OCI-LY7 (cell line): ENCODE data around the gene GMDS.

Source experiments
- CTCF ChIP-seq: fragments of 200-600 bp; sonication (generic); conservative IDR thresholded peaks from 2 replicates; pipeline ENCODE4 v1.5.1; 2014; ENCODE audit warnings: mild to moderate bottlenecking, antibody characterized with exemption, low read length, moderate library complexity, mixed read lengths
- EZH2phosphoT487 ChIP-seq: fragments of 200-600 bp; sonication (generic); IDR thresholded peaks from 2 replicates; pipeline ENCODE4 v1.6.1; 2018; ENCODE audit warnings: low read depth, borderline replicate concordance, mild to moderate bottlenecking, mixed run types, antibody characterized with exemption, low read length, moderate library complexity, mixed read lengths

DNA sequence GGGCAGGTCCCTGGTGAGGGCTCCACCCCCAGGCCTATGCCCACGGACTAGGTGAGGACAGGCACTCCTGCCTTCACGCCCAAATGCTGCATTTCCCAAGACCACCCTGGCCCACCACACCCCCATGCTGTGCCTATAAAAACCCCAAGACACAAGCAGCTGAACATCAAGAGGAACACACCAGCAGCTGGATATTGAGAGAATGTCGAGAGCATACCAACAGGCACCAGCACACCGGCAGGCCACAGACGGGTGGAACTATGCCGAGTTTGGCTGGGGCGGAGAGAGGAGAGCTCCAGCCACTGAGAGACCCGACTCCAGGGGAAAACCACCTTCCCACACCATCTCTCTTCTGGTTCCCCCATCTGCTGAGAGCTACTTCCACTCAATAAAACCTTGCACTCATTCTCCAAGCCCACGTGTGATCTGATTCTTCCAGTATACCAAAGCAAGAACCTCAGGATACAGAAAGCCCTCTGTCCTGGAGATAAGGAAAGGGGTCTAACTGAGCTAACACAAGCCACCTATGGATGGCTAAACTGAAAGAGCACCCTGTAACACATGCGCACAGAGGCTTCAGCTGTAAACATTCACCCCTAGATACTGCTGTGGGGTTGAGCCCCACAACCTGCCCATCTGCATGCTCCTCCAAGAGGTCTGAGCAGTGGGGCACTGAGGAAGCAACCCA, 319.5 kb downstream of the GMDS start:
- TF ChIP-seq CTCF (no peak), EZH2phosphoT487 (no peak)
